Chondrocyte (in vitro differentiated cells): ENCODE measurements around the gene BTF3L4. TPM values are rescaled to one million over a fixed set of nuclear protein-coding genes. Genes with fewer than 3 reads are reported as not detected.

Experiments used
- DNase-seq: peaks from one replicate; pipeline ENCODE4 v3.0.0; 2021; ENCODE audit warnings: mixed read lengths, low spot score
- H3K27ac Mint-ChIP-seq: one replicate; pipeline ENCODE4 v1.8.0; 2021; ENCODE audit warnings: mild to moderate bottlenecking, moderate library complexity, mixed read lengths; ENCODE audit not compliant: unreplicated experiment
- H3K27me3 Mint-ChIP-seq: 2 replicates; pipeline ENCODE4 v1.8.0; 2021; ENCODE audit warnings: low read depth, mixed read lengths
- H3K36me3 Mint-ChIP-seq: 2 replicates; pipeline ENCODE4 v1.8.0; 2021; ENCODE audit warnings: low read depth, mixed read lengths
- H3K4me1 Mint-ChIP-seq: 2 replicates; pipeline ENCODE4 v1.8.0; 2021; ENCODE audit warnings: low read depth, mild to moderate bottlenecking, mixed read lengths
- H3K4me3 Mint-ChIP-seq: one replicate; pipeline ENCODE4 v1.8.0; 2021; ENCODE audit warnings: mild to moderate bottlenecking, moderate library complexity, mixed read lengths; ENCODE audit not compliant: unreplicated experiment
- H3K9me3 Mint-ChIP-seq: 2 replicates; pipeline ENCODE4 v1.8.0; 2021; ENCODE audit warnings: low read depth, mixed read lengths
- CTCF ChIP-seq: fragments of 200-600 bp; sonication (generic); IDR thresholded peaks from 2 replicates; pipeline ENCODE4 v1.5.0; 2021; ENCODE audit warnings: antibody characterized with exemption, mild to moderate bottlenecking, moderate library complexity
- total RNA-seq: library from RNA; stranded (reverse); gene quantifications from 3 replicates; pipeline ENCODE4 v1.2.1, GENCODE V29; 2021

Gene BTF3L4
- total RNA-seq, 1 donor from 2014 or later: 54.5 TPM

GRCh38 chr1:52057255-52057654, 1.2 kb downstream of the BTF3L4 start:
- DNase-seq: no peak
- Mint-ChIP-seq H3K36me3 (peaks cover 9% of the 10 kb centered on the region), H3K27me3 (no peaks in the 10 kb centered on the region), H3K4me3 (peak overlapping the region; percentile 93), H3K27ac (peak overlapping the region; percentile 96), H3K4me1 (peaks cover 54% of the 10 kb centered on the region), H3K9me3 (no peaks in the 10 kb centered on the region)
- TF ChIP-seq CTCF: no peak

GRCh38 chr1:52057876-52058415, 1.9 kb downstream of the BTF3L4 start:
- H3K4me1 Mint-ChIP-seq: peaks cover 48% of the 10 kb centered on the region
- TF ChIP-seq CTCF: no peak
- H3K27me3 Mint-ChIP-seq: no peaks in the 10 kb centered on the region
- H3K36me3 Mint-ChIP-seq: peaks cover 7% of the 10 kb centered on the region
- H3K27ac Mint-ChIP-seq: peak overlapping the region; percentile 96
- no peak for DNase-seq
- H3K9me3 Mint-ChIP-seq: no peaks in the 10 kb centered on the region
- H3K4me3 Mint-ChIP-seq: peak overlapping the region; percentile 93

GRCh38 chr1:52059321-52059720, 3.2 kb downstream of the BTF3L4 start:
- Mint-ChIP-seq H3K36me3 (peaks cover 13% of the 10 kb centered on the region), H3K4me1 (peaks cover 35% of the 10 kb centered on the region), H3K27ac (peak overlapping the region; percentile 38), H3K27me3 (no peaks in the 10 kb centered on the region), H3K9me3 (no peaks in the 10 kb centered on the region), H3K4me3 (no peak overlapping the region)
- no peak for DNase-seq
- no peak for TF ChIP-seq CTCF

GRCh38 chr1:52059888-52060287, 3.8 kb downstream of the BTF3L4 start:
- Mint-ChIP-seq H3K27me3 (no peaks in the 10 kb centered on the region), H3K9me3 (no peaks in the 10 kb centered on the region)
- no peak for TF ChIP-seq CTCF

GRCh38 chr1:52060822-52061221, 4.7 kb downstream of the BTF3L4 start:
- Mint-ChIP-seq H3K9me3 (no peaks in the 10 kb centered on the region), H3K4me1 (peaks cover 30% of the 10 kb centered on the region), H3K36me3 (peaks cover 13% of the 10 kb centered on the region), H3K27me3 (no peaks in the 10 kb centered on the region), H3K4me3 (no peak overlapping the region), H3K27ac (no peak overlapping the region)
- no peak for DNase-seq
- TF ChIP-seq CTCF: no peak

More at GRCh38 chr1:52059888-52060287, 3.8 kb downstream of the BTF3L4 start:
- Mint-ChIP-seq H3K27ac (no peak overlapping the region), H3K4me3 (no peak overlapping the region), H3K4me1 (peaks cover 31% of the 10 kb centered on the region), H3K36me3 (peaks cover 13% of the 10 kb centered on the region)
- DNase-seq: no peak
